ENCODE data around the gene HP1BP3. TPM values are rescaled to one million over a fixed set of nuclear protein-coding genes. Genes with fewer than 3 reads are reported as not detected.
"Not testable (repeated sequence)": the region's sequence is repeated elsewhere in the genome, so short reads cannot be mapped to it uniquely, and the experiment has no call there.

The HP1BP3 gene
- total RNA-seq: 100 to 1,000 TPM; 155 to 161 TPM

- ChIA-PET CTCF (interaction anchor here (0.7 to 1.6 kb wide), 3 partner anchors 12 to 145 kb away, joined by 3 to 7 read pairs (median 4); no protein-coding TSS in a partner anchor), POLR2A (interaction anchor here (1.0 to 1.9 kb wide), 5 partner anchors 54 to 213 kb away, joined by 3 to 5 read pairs (median 4); partner anchors contain the start of genes DDOST and SH2D5)
Measured at GRCh38 chr1:20787029-20787839, at the start of gene HP1BP3. HP1BP3 (minus strand) TSS chr1:20787307; CDS start chr1:20780440, 6,867 bp downstream.

GRCh38 chr1:20836230-20836629 is 49.1 kb upstream of the HP1BP3 start:
- ChIA-PET CTCF (interaction anchor here (0.7 kb wide), 1 partner anchor 24 kb away, joined by 3 read pairs; no protein-coding TSS in a partner anchor), POLR2A (no interaction called here)

GRCh38 chr1:20834780-20835179 is 47.7 kb upstream of the HP1BP3 start:
- CTCF ChIA-PET: no interaction called here
- POLR2A ChIA-PET: no interaction called here

GRCh38 chr1:20834192-20834591 is 47.1 kb upstream of the HP1BP3 start:
- POLR2A ChIA-PET: no interaction called here
- CTCF ChIA-PET: no interaction called here

GRCh38 chr1:20830378-20830777 is 43.3 kb upstream of the HP1BP3 start:
- ChIA-PET CTCF (interaction anchor here (0.7 kb wide), 1 partner anchor 10 kb away, joined by 4 read pairs; no protein-coding TSS in a partner anchor), POLR2A (no interaction called here)

GRCh38 chr1:20829946-20830345 is 42.8 kb upstream of the HP1BP3 start:
- ChIA-PET CTCF (no interaction called here), POLR2A (no interaction called here)

- CTCF ChIA-PET: no interaction called here
- POLR2A ChIA-PET: no interaction called here
Measured at GRCh38 chr1:20829531-20829930, 42.4 kb upstream of the HP1BP3 start.

GRCh38 chr1:20823845-20824244 is 36.7 kb upstream of the HP1BP3 start:
- CTCF ChIA-PET: no interaction called here
- POLR2A ChIA-PET: no interaction called here

GRCh38 chr1:20821466-20821865 is 34.4 kb upstream of the HP1BP3 start:
- ChIA-PET POLR2A (no interaction called here), CTCF (interaction anchor here (0.6 kb wide), 2 partner anchors 20 to 1924 kb away, joined by 3 read pairs; no protein-coding TSS in a partner anchor)

GRCh38 chr1:20819818-20820217 is 32.7 kb upstream of the HP1BP3 start:
- POLR2A ChIA-PET: no interaction called here
- CTCF ChIA-PET: no interaction called here

GRCh38 chr1:20814534-20814871 is 27.4 kb upstream of the HP1BP3 start:
- ChIA-PET CTCF (no interaction called here), POLR2A (no interaction called here)

- ChIA-PET CTCF (interaction anchor here (0.5 kb wide), 1 partner anchor 24 kb away, joined by 3 read pairs; no protein-coding TSS in a partner anchor), POLR2A (no interaction called here)
Measured at GRCh38 chr1:20811916-20812315, 24.8 kb upstream of the HP1BP3 start.

- POLR2A ChIA-PET: no interaction called here
- CTCF ChIA-PET: no interaction called here
Measured at GRCh38 chr1:20793236-20793635, 6.1 kb upstream of the HP1BP3 start.

- ChIA-PET POLR2A (no interaction called here), CTCF (no interaction called here)
Measured at GRCh38 chr1:20792196-20792595, 5.1 kb upstream of the HP1BP3 start.

- POLR2A ChIA-PET: interaction anchor here (0.6 kb wide), 1 partner anchor 129 kb away, joined by 6 read pairs; no protein-coding TSS in a partner anchor
- CTCF ChIA-PET: no interaction called here
Measured at GRCh38 chr1:20790785-20791184, 3.7 kb upstream of the HP1BP3 start.

GRCh38 chr1:20789598-20789997 is 2.5 kb upstream of the HP1BP3 start:
- CTCF ChIA-PET, POLR2A ChIA-PET: not testable (repeated sequence)

GRCh38 chr1:20787840-20788795 is 1.0 kb upstream of the HP1BP3 start:
- ChIA-PET POLR2A (interaction anchor here (0.7 kb wide), 1 partner anchor 536 kb away, joined by 3 read pairs; no protein-coding TSS in a partner anchor), CTCF (no interaction called here)

GRCh38 chr1:20786253-20787028 is 666 bp downstream of the HP1BP3 start:
- ChIA-PET POLR2A (interaction anchor here (0.5 to 1.9 kb wide), 8 partner anchors 53 to 512 kb away, joined by 3 to 5 read pairs (median 4); partner anchors contain the start of genes DDOST and SH2D5), CTCF (interaction anchor here (0.7 to 1.6 kb wide), 4 partner anchors 11 to 145 kb away, joined by 3 to 7 read pairs (median 4); no protein-coding TSS in a partner anchor)

GRCh38 chr1:20785907-20786252 is 1.2 kb downstream of the HP1BP3 start:
- CTCF ChIA-PET: interaction anchor here (1.1 to 1.6 kb wide), 2 partner anchors 19 to 89 kb away, joined by 3 to 7 read pairs; no protein-coding TSS in a partner anchor

More at GRCh38 chr1:20785907-20786252, 1.2 kb downstream of the HP1BP3 start:
- POLR2A ChIA-PET: interaction anchor here (0.5 to 1.9 kb wide), 6 partner anchors 52 to 513 kb away, joined by 3 to 5 read pairs (median 4); partner anchors contain the start of genes DDOST and SH2D5

All from activated CD8-positive, alpha-beta memory T cell treated with anti-CD3 and anti-CD28 coated beads for 36 hours (primary cell).